HCT116 (cell line): ENCODE data around the gene CMC2. TPM values are rescaled to one million over a fixed set of nuclear protein-coding genes. Genes with fewer than 3 reads are reported as not detected.

Experiments
- ATAC-seq: fragments of 200-7000 bp; cut with Tn5 transposase; 2 replicates; pipeline ENCODE4 v1.9.1; 2020; ENCODE audit warnings: mild to moderate bottlenecking, moderate library complexity
- BruUV-seq: library from RNA; stranded (reverse); fragments of 400-500 nt; replicated peaks from 2 replicates; lab custom pipeline; 2021; lab: Mats Ljungman, UMichigan
- CTCF ChIA-PET: fragments of 300-600 bp; sonication (Branson Sonifier 250); formaldehyde crosslinking; loops from one replicate; lab custom pipeline; 2021; ENCODE audit warnings: antibody characterized with exemption; lab: Charles Lee
- POLR2A ChIA-PET: fragments of 300-600, 350-600 bp; sonication (Branson Sonifier 250); formaldehyde crosslinking; loops from one replicate; lab custom pipeline; 2021; ENCODE audit warnings: antibody characterized with exemption; lab: Charles Lee
- RAD21 ChIA-PET, 2 experiments: fragments of 300-600 bp; sonication (Branson Sonifier 250); formaldehyde crosslinking; loops; one replicate each; lab custom pipeline; 2023; ENCODE audit warnings: low total read pairs in 2 of 2; ENCODE audit not compliant: uncharacterized antibody in 2 of 2, unreplicated experiment in 2 of 2, low non-redundant PET in 1 of 2; lab: Charles Lee
- DNase-seq: peaks from one replicate; pipeline ENCODE4 v3.0.0-alpha.2; 2010; ENCODE audit warnings: low read depth, low spot score
- H2AFZ ChIP-seq: fragments of 200-600 bp; shearing (Covaris generic), sonication (generic); 2 replicates; pipeline ENCODE4 v1.6.1; 2017; ENCODE audit warnings: low read depth, mixed run types, mixed read lengths, antibody characterized with exemption, low read length; ENCODE audit not compliant: poor library complexity, severe bottlenecking
- H3K27ac ChIP-seq: 2 replicates; pipeline ENCODE4 v1.5.1; 2012; ENCODE audit warnings: low read depth, low read length
- H3K27me3 ChIP-seq: fragments of 200-600 bp; sonication (generic); 2 replicates; pipeline ENCODE4 v1.6.1; 2016; ENCODE audit warnings: mixed run types, low read length, mixed read lengths; ENCODE audit not compliant: insufficient read depth
- H3K36me3 ChIP-seq, 2 experiments: fragments of 200-500 bp in 1 of 2; fragments of 200-600 bp in 1 of 2; sonication (Bioruptor generic) in 1 of 2; sonication (generic) in 1 of 2; 2 replicates each; pipeline versions ENCODE4 v1.5.1 to v1.6.1; 2014 to 2016; ENCODE audit warnings: low read length in 2 of 2, inconsistent platforms in 1 of 2, mixed read lengths in 1 of 2, mixed run types in 1 of 2; ENCODE audit not compliant: insufficient read depth in 2 of 2, control insufficient read depth in 1 of 2
- H3K4me1 ChIP-seq, 2 experiments: fragments of 200-600 bp in 1 of 2; sonication (generic) in 1 of 2; 2 replicates each; pipeline versions ENCODE4 v1.5.1 to v1.6.1; 2012 to 2017; ENCODE audit warnings: low read length in 2 of 2, inconsistent platforms in 1 of 2, mild to moderate bottlenecking in 1 of 2, mixed read lengths in 1 of 2, mixed run types in 1 of 2, moderate library complexity in 1 of 2; ENCODE audit not compliant: insufficient read depth in 2 of 2, control insufficient read depth in 1 of 2
- H3K4me2 ChIP-seq: fragments of 200-600 bp; sonication (generic); 2 replicates; pipeline ENCODE4 v1.6.1; 2017; ENCODE audit warnings: mixed run types, low read length, mixed read lengths
- H3K4me3 ChIP-seq, 2 experiments: fragments of 200-600 bp in 1 of 2; sonication (generic) in 1 of 2; replicated peaks in 1 of 2; 2 replicates each; pipeline ENCODE4 v1.5.1; 2011 to 2016; ENCODE audit warnings: low read length in 2 of 2, control low read depth in 1 of 2, low read depth in 1 of 2, mild to moderate bottlenecking in 1 of 2, mixed read lengths in 1 of 2, mixed run types in 1 of 2
- H3K79me2 ChIP-seq: fragments of 200-600 bp; sonication (generic); 2 replicates; pipeline ENCODE4 v1.6.1; 2017; ENCODE audit warnings: mild to moderate bottlenecking, mixed run types, low read length, moderate library complexity, mixed read lengths; ENCODE audit not compliant: insufficient read depth
- H3K9ac ChIP-seq: fragments of 200-600 bp; sonication (generic); 2 replicates; pipeline ENCODE4 v1.6.1; 2016; ENCODE audit warnings: low read length, mixed read lengths
- H3K9me2 ChIP-seq: fragments of 200-600 bp; sonication (generic), shearing (Covaris generic); 2 replicates; pipeline ENCODE4 v1.6.1; 2017; ENCODE audit warnings: mixed run types, mild to moderate bottlenecking, moderate library complexity; ENCODE audit not compliant: insufficient read depth
- H3K9me3 ChIP-seq, 2 experiments: fragments of 200-500 bp in 1 of 2; fragments of 200-600 bp in 1 of 2; sonication (Bioruptor generic) in 1 of 2; sonication (generic) in 1 of 2; 2 replicates each; pipeline ENCODE4 v1.6.1; 2014 to 2017; ENCODE audit warnings: low read length in 2 of 2, mixed read lengths in 2 of 2, inconsistent platforms in 1 of 2, low read depth in 1 of 2, mild to moderate bottlenecking in 1 of 2, mixed run types in 1 of 2, moderate library complexity in 1 of 2; ENCODE audit not compliant: control insufficient read depth in 1 of 2, insufficient read depth in 1 of 2
- H4K20me1 ChIP-seq: fragments of 200-600 bp; sonication (generic), shearing (Covaris generic); 2 replicates; pipeline ENCODE4 v1.6.1; 2017; ENCODE audit warnings: mixed run types, mild to moderate bottlenecking, moderate library complexity; ENCODE audit not compliant: insufficient read depth
- CBX3 ChIP-seq: IDR thresholded peaks from 2 replicates; pipeline ENCODE4 v1.6.1; 2012; ENCODE audit warnings: low read depth
- EGR1 ChIP-seq: IDR thresholded peaks from 2 replicates; pipeline ENCODE4 v1.6.1; 2012; ENCODE audit warnings: low read depth
- RAD21 ChIP-seq: IDR thresholded peaks from 2 replicates; pipeline ENCODE4 v1.6.1; 2012; ENCODE audit warnings: low read depth, mild to moderate bottlenecking
- SRF ChIP-seq: IDR thresholded peaks from 2 replicates; pipeline ENCODE4 v1.6.1; 2012; ENCODE audit warnings: low read depth
- YY1 ChIP-seq: IDR thresholded peaks from 2 replicates; pipeline ENCODE4 v1.6.1; 2011; ENCODE audit warnings: low read length, low read depth, moderate library complexity, mild to moderate bottlenecking; ENCODE audit not compliant: insufficient replicate concordance; ENCODE audit errors: extremely low read depth
- ZFX ChIP-seq: fragments of 450-650 bp; IDR thresholded peaks from 2 replicates; pipeline ENCODE4 v1.6.1; 2017
- intact Hi-C: fragments of 100-400 bp; cut with micrococcal nuclease; formaldehyde crosslinking; loops from 2 replicates; pipeline ENCODE4 v1.10.0; 2022
- total RNA-seq: library from RNA; stranded (reverse); gene quantifications from one replicate; pipeline ENCODE4 v1.2.1, GENCODE V29; 2021; ENCODE audit not compliant: unreplicated experiment
- TF ChIP-seq, protein P1 (sequence below), 3 experiments: fragments of 200-600 bp in 1 of 3; sonication (generic) in 1 of 3; IDR thresholded peaks in 2 of 3; conservative IDR thresholded peaks in 1 of 3; 2 replicates each; pipeline ENCODE4 v1.5.1; 2012 to 2017; ENCODE audit warnings: low read depth in 2 of 3, low read length in 2 of 3, antibody characterized with exemption in 1 of 3, borderline replicate concordance in 1 of 3, control low read depth in 1 of 3, mild to moderate bottlenecking in 1 of 3, mixed read lengths in 1 of 3, mixed run types in 1 of 3, moderate library complexity in 1 of 3; ENCODE audit not compliant: insufficient read depth in 1 of 3
- TF ChIP-seq, protein P2 (sequence below): IDR thresholded peaks from 2 replicates; pipeline ENCODE4 v1.6.1; 2012

CMC2 gene
- total RNA-seq, 1 experiment from 2014 or later, result 119 TPM

DNA sequence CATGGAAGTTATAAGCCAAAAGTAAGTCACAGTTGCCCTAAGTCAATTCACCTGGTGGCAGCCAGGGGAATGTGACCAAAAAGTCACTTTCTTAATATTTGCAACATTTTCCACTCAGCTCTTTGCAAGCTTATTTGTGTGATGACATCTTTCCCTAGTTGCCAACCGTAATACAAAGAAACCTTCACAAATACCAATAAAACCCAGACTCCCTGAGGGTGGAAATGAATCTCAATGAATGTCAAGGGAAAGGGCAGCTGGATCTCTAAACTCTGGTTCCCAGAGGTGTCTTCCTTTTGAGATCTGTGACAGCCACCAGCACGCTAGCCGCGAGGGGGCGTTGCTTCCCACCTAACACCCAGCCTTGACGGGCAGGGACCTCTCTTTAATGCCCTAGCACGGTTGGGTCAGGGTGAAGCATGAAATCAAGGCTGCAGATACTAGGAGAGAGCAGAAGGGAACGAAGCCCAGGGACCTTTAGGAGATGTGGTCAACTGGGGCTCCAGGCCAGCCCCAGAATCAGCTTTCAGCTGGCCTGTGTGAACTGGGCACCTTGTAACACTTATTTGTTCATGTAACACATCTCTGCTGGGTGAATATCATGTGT is 82.2 kb downstream of the CMC2 start:
- no peaks in the 10 kb centered on the region for H3K79me2 ChIP-seq
- intact Hi-C loops, result loop anchor here (1.0 kb wide), 2 partner anchors 111 to 814 kb away; partner anchors contain the start of gene ATMIN
- H2AFZ ChIP-seq, result no peak overlapping the region
- peaks cover 6% of the 10 kb centered on the region; the same call in 1 of the 2 replicates for H3K27me3 ChIP-seq
- no TSS peak for BruUV-seq
- H4K20me1 ChIP-seq, result no peaks in the 10 kb centered on the region
- no peak overlapping the region for H3K4me3 ChIP-seq
- ChIA-PET POLR2A (no interaction called here), CTCF (interaction anchor here (0.9 to 1.8 kb wide), 10 partner anchors 10 to 806 kb away, joined by 3 to 12 read pairs (median 4); partner anchors contain the start of gene ATMIN), RAD21 (no interaction called here)
- H3K9me3 ChIP-seq, result no peaks in the 10 kb centered on the region
- H3K27ac ChIP-seq, result no peak overlapping the region
- H3K4me1 ChIP-seq, result no peaks in the 10 kb centered on the region
- H3K9me2 ChIP-seq, result no peaks in the 10 kb centered on the region
- DNase-seq (peak; percentile 58), ATAC-seq (peak; percentile 98)
- H3K9ac ChIP-seq, result no peak overlapping the region
- TF ChIP-seq SRF, result no peak
- no peak for TF ChIP-seq EGR1
- peak; percentile 16 for TF ChIP-seq YY1
- TF ChIP-seq, protein P1, sequence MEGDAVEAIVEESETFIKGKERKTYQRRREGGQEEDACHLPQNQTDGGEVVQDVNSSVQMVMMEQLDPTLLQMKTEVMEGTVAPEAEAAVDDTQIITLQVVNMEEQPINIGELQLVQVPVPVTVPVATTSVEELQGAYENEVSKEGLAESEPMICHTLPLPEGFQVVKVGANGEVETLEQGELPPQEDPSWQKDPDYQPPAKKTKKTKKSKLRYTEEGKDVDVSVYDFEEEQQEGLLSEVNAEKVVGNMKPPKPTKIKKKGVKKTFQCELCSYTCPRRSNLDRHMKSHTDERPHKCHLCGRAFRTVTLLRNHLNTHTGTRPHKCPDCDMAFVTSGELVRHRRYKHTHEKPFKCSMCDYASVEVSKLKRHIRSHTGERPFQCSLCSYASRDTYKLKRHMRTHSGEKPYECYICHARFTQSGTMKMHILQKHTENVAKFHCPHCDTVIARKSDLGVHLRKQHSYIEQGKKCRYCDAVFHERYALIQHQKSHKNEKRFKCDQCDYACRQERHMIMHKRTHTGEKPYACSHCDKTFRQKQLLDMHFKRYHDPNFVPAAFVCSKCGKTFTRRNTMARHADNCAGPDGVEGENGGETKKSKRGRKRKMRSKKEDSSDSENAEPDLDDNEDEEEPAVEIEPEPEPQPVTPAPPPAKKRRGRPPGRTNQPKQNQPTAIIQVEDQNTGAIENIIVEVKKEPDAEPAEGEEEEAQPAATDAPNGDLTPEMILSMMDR (IDR thresholded peaks at IDR 0.05 in 2 of 3, conservative IDR thresholded peaks at IDR 0.05 in 1 of 3; ENCODE audit: borderline replicate concordance in 1 of 3, insufficient read depth in 1 of 3, low read depth in 2 of 3, low read length in 2 of 3), result peak; percentile 96 to 97 (median 97)
- TF ChIP-seq, protein P2, sequence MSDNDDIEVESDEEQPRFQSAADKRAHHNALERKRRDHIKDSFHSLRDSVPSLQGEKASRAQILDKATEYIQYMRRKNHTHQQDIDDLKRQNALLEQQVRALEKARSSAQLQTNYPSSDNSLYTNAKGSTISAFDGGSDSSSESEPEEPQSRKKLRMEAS, result no peak
- no peak for TF ChIP-seq ZFX
- TF ChIP-seq RAD21, result peak; percentile 87
- TF ChIP-seq CBX3, result 0 out of 2 replicates have a peak, but pooled peaks have one; percentile 12
- H3K36me3 ChIP-seq, result no peaks in the 10 kb centered on the region
- H3K4me2 ChIP-seq, result peak overlapping the region; percentile 13
